Uterus (tissue), 4 donors: Measurements from ENCODE around the gene RSPH1. TPM values are rescaled to one million over a fixed set of nuclear protein-coding genes. Genes with fewer than 3 reads are reported as not detected.

Experiments used
- DNase-seq, 2 donors: peaks; one replicate each; pipeline ENCODE4 v3.0.0-alpha.2; 2019 to 2020
- H3K27ac ChIP-seq, 2 donors: fragments of 200-600 bp; sonication (generic); 1 replicate in 1 of 2; 2 replicates in 1 of 2; pipeline ENCODE4 v1.5.1; 2016 to 2018
- H3K27me3 ChIP-seq, 2 donors: fragments of 200-600 bp; sonication (generic); one replicate each; pipeline ENCODE4 v1.5.1; 2018 to 2019; ENCODE audit warnings: control low read depth in 1 of 2
- H3K36me3 ChIP-seq, 2 donors: fragments of 200-600 bp; sonication (generic); one replicate each; pipeline ENCODE4 v1.5.1; 2019; ENCODE audit warnings: control low read depth in 1 of 2
- H3K4me1 ChIP-seq, 2 donors: fragments of 200-600 bp; sonication (generic); one replicate each; pipeline ENCODE4 v1.5.1; 2018 to 2019; ENCODE audit warnings: control low read depth in 1 of 2
- H3K4me3 ChIP-seq, 2 donors: fragments of 200-600 bp; sonication (generic); 1 replicate in 1 of 2; 2 replicates in 1 of 2; pipeline ENCODE4 v1.5.1; 2018 to 2019; ENCODE audit warnings: mild to moderate bottlenecking in 1 of 2
- H3K9me3 ChIP-seq, 2 donors: fragments of 200-600 bp; sonication (generic); one replicate each; pipeline ENCODE4 v1.5.1; 2019; ENCODE audit warnings: control low read depth in 1 of 2
- CTCF ChIP-seq, 4 experiments: fragments of 200-600 bp in 2 of 4; fragments of 450-650 bp in 2 of 4; sonication (generic) in 2 of 4; IDR thresholded peaks; one replicate each; pipeline ENCODE4 v1.5.1; 2016 to 2019; ENCODE audit warnings: antibody characterized with exemption in 4 of 4, mild to moderate bottlenecking in 2 of 4, moderate library complexity in 1 of 4
- POLR2A ChIP-seq, 2 donors: fragments of 450-650 bp; IDR thresholded peaks; one replicate each; pipeline ENCODE4 v1.6.1; 2016; ENCODE audit warnings: antibody characterized with exemption in 2 of 2, mild to moderate bottlenecking in 1 of 2, moderate library complexity in 1 of 2
- intact Hi-C: fragments of 100-400 bp; cut with DNase I; formaldehyde crosslinking; loops from one replicate; pipeline ENCODE4 v1.15.1; 2023; ENCODE audit warnings: low total_unique reads
- total RNA-seq, 4 donors: library from RNA; depleted of rRNA in 3 of 4; stranded (reverse); fragments of >200 nt in 3 of 4; gene quantifications; one replicate each; pipeline versions ENCODE4 v1.1.0 to v1.2.4, GENCODE V29; 2014 to 2023
- donor health status: DM: yes; HTN: yes; CAD: no.

Gene RSPH1
- total RNA-seq, 4 donors from 2014 or later = 1.7 to 3.4 TPM; not detected in 2

GRCh38 chr21:42426876-42427480 is 69.0 kb downstream of the RSPH1 start:
- no peak for DNase-seq
- no peak overlapping the region for H3K4me3 ChIP-seq
- no peak for TF ChIP-seq POLR2A (IDR thresholded peaks at IDR 0.05)
- no peak for TF ChIP-seq CTCF (IDR thresholded peaks at IDR 0.05)
- H3K36me3 ChIP-seq = no peaks in the 10 kb centered on the region
- no peaks in the 10 kb centered on the region for H3K27me3 ChIP-seq
- H3K9me3 ChIP-seq = peaks cover 0 to 3% of the 10 kb centered on the region in 2 donors
- intact Hi-C loops = no loop called here
- no peak overlapping the region for H3K27ac ChIP-seq
- H3K4me1 ChIP-seq = no peaks in the 10 kb centered on the region

- no peak for DNase-seq
- H3K4me1 ChIP-seq = no peaks in the 10 kb centered on the region
- H3K27me3 ChIP-seq = no peaks in the 10 kb centered on the region
- H3K36me3 ChIP-seq = no peaks in the 10 kb centered on the region
- H3K27ac ChIP-seq = no peak overlapping the region
- no peaks in the 10 kb centered on the region for H3K9me3 ChIP-seq
- intact Hi-C loops = no loop called here
- no peak overlapping the region for H3K4me3 ChIP-seq
- TF ChIP-seq CTCF (IDR thresholded peaks at IDR 0.05) = no peak
- no peak for TF ChIP-seq POLR2A (IDR thresholded peaks at IDR 0.05)
These were observed 69.6 kb downstream of the RSPH1 start for GRCh38 chr21:42426424-42426823.

GRCh38 chr21:42425591-42425990 is 70.4 kb downstream of the RSPH1 start:
- no peak for TF ChIP-seq CTCF (IDR thresholded peaks at IDR 0.05)
- TF ChIP-seq POLR2A (IDR thresholded peaks at IDR 0.05) = no peak
- H3K27me3 ChIP-seq = no peaks in the 10 kb centered on the region
- H3K36me3 ChIP-seq = no peaks in the 10 kb centered on the region
- intact Hi-C loops = no loop called here
- no peaks in the 10 kb centered on the region for H3K4me1 ChIP-seq
- no peak overlapping the region for H3K27ac ChIP-seq
- H3K4me3 ChIP-seq = no peak overlapping the region
- H3K9me3 ChIP-seq = peaks cover 0 to 4% of the 10 kb centered on the region in 2 donors
- no peak for DNase-seq

- no peak for DNase-seq
- Histone ChIP-seq H3K9me3 (peaks cover 0 to 4% of the 10 kb centered on the region in 2 donors), H3K4me3 (no peak overlapping the region), H3K27me3 (no peaks in the 10 kb centered on the region), H3K27ac (no peak overlapping the region), H3K36me3 (no peaks in the 10 kb centered on the region), H3K4me1 (no peaks in the 10 kb centered on the region)
- no peak for TF ChIP-seq CTCF (IDR thresholded peaks at IDR 0.05)
- TF ChIP-seq POLR2A (IDR thresholded peaks at IDR 0.05) = no peak
- intact Hi-C loops = no loop called here
These were observed 71.0 kb downstream of the RSPH1 start for GRCh38 chr21:42424914-42425541.

GRCh38 chr21:42423685-42424084 is 72.3 kb downstream of the RSPH1 start:
- peaks cover 0 to 4% of the 10 kb centered on the region in 2 donors for H3K9me3 ChIP-seq
- no peak for DNase-seq
- H3K27ac ChIP-seq = no peak overlapping the region
- H3K36me3 ChIP-seq = no peaks in the 10 kb centered on the region
- H3K4me1 ChIP-seq = no peaks in the 10 kb centered on the region
- H3K27me3 ChIP-seq = no peaks in the 10 kb centered on the region
- no peak overlapping the region for H3K4me3 ChIP-seq
- TF ChIP-seq POLR2A (IDR thresholded peaks at IDR 0.05) = no peak
- TF ChIP-seq CTCF (IDR thresholded peaks at IDR 0.05) = no peak
- intact Hi-C loops = no loop called here
